GM19324 (cell line): ENCODE results near the gene SENP2.

Experiments used
- ATAC-seq: cut with Tn5 transposase; IDR thresholded peaks from one replicate; pipeline ENCODE4 v1.9.1; 2021; ENCODE audit warnings: mild to moderate bottlenecking, moderate library complexity; ENCODE audit not compliant: unreplicated experiment, low FRiP score

Gene SENP2

DNA sequence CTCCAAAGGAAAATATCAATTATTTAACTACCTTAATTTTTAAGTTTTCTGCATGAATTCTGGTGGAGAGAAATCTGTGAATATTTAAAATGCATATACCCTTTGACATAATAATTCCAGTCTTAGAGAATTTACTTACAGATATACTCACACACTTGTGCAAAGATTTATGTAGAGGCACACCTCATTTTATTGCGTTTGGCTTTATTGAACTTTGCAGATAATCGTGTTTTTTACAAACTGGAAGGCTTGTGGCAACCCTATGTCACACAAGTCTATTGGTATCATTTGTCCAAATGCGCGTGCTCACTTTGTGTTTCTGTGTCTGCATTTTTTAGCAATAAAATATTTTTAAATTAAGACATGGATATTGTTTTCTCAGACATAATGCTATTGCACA, 81.5 kb downstream of the SENP2 start:
- no peak for ATAC-seq

GRCh38 chr3:185677146-185677829, 91.2 kb downstream of the SENP2 start:
- no peak for ATAC-seq

DNA sequence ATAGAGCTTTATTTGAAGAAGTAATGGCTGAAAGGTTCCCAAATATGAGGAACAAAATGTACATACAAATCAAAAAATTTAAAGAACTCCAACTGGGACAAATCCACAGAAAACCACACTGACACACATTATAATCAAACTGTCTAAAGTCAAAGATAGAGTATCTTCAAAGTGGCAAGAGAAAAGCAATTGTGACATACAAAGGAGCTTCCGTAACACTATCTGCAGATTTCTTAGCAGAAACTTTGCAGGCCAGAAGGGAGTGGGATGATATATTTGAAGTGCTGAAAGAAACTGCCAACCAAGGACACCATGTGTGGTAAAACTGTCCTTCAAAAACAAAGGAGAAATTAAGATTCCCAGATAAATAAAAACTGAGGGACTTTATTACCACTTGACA, 91.9 kb downstream of the SENP2 start:
- ATAC-seq: no peak

GRCh38 chr3:185680231-185680630, 94.1 kb downstream of the SENP2 start:
- no peak for ATAC-seq
